PFSK-1 (cell line): Measurements from ENCODE around the gene UBE2J2.

Experiments used
- FOXP2 ChIP-seq: optimal IDR thresholded peaks from 2 replicates; pipeline ENCODE3; 2011; ENCODE audit warnings: borderline replicate concordance, control low read depth, inconsistent platforms; ENCODE audit not compliant: insufficient read depth; ENCODE audit errors: extremely low read length, extremely low read depth
- POLR2AphosphoS5 ChIP-seq: IDR thresholded peaks from 2 replicates; pipeline ENCODE4 v1.6.1; 2012; ENCODE audit warnings: low read depth, mild to moderate bottlenecking, control low read depth, low read length, moderate library complexity

- TF ChIP-seq POLR2AphosphoS5 = no peak
- no peak for TF ChIP-seq FOXP2
These were observed 10.8 kb upstream of the UBE2J2 start for GRCh38 chr1:1284221-1285101.
